ENCODE results near the gene STAT1.
A peak's percentile ranks its signal among the peaks of the same experiment; 100 is the strongest.
"Not testable (repeated sequence)": the region's sequence is repeated elsewhere in the genome, so short reads cannot be mapped to it uniquely, and the experiment has no call there.

STAT1 gene

GRCh38 chr2:190981733-190982132, 32.2 kb downstream of the STAT1 start:
- DNase-seq (ENCODE audit: low spot score): no peak

GRCh38 chr2:190981333-190981732, 32.6 kb downstream of the STAT1 start:
- DNase-seq (ENCODE audit: low spot score): no peak

GRCh38 chr2:190980630-190981209, 33.3 kb downstream of the STAT1 start:
- no peak for DNase-seq (ENCODE audit: low spot score)

- no peak for DNase-seq (ENCODE audit: low spot score)
These were observed 33.9 kb downstream of the STAT1 start for GRCh38 chr2:190979906-190980629.

- no peak for DNase-seq (ENCODE audit: low spot score)
These were observed 35.5 kb downstream of the STAT1 start for GRCh38 chr2:190978389-190979053.

- DNase-seq (ENCODE audit: low spot score): no peak
These were observed 36.5 kb downstream of the STAT1 start for GRCh38 chr2:190977505-190977904.

GRCh38 chr2:190976521-190976920, 37.5 kb downstream of the STAT1 start:
- DNase-seq (ENCODE audit: low spot score): no peak

GRCh38 chr2:190974629-190975361, 39.2 kb downstream of the STAT1 start:
- DNase-seq (ENCODE audit: low spot score): peak; percentile 53

- no peak for DNase-seq (ENCODE audit: low spot score)
These were observed 40.0 kb downstream of the STAT1 start for GRCh38 chr2:190973726-190974628.

GRCh38 chr2:190973262-190973661, 40.7 kb downstream of the STAT1 start:
- no peak for DNase-seq (ENCODE audit: low spot score)

GRCh38 chr2:190972846-190973245, 41.1 kb downstream of the STAT1 start:
- DNase-seq (ENCODE audit: low spot score): no peak

- no peak for DNase-seq (ENCODE audit: low spot score)
These were observed 41.8 kb downstream of the STAT1 start for GRCh38 chr2:190972213-190972612.

GRCh38 chr2:190970873-190971506, 43.0 kb downstream of the STAT1 start:
- DNase-seq (ENCODE audit: low spot score): no peak

GRCh38 chr2:190970160-190970559, 43.8 kb downstream of the STAT1 start:
- no peak for DNase-seq (ENCODE audit: low spot score)

- no peak for DNase-seq (ENCODE audit: low spot score)
These were observed 45.4 kb downstream of the STAT1 start for GRCh38 chr2:190968522-190968921.

GRCh38 chr2:190965580-190966222, 48.3 kb downstream of the STAT1 start:
- no peak for DNase-seq (ENCODE audit: low spot score)

GRCh38 chr2:190964170-190964795, 49.7 kb downstream of the STAT1 start:
- no peak for DNase-seq (ENCODE audit: low spot score)

- no peak for DNase-seq (ENCODE audit: low spot score)
These were observed 50.9 kb downstream of the STAT1 start for GRCh38 chr2:190963088-190963487.

GRCh38 chr2:190961918-190962487, 52.0 kb downstream of the STAT1 start:
- DNase-seq (ENCODE audit: low spot score): no peak

- not testable (repeated sequence) for DNase-seq (ENCODE audit: low spot score)
These were observed 52.9 kb downstream of the STAT1 start for GRCh38 chr2:190961117-190961516.
